ENCODE data around the gene MAGEH1. TPM values are rescaled to one million over a fixed set of nuclear protein-coding genes. Genes with fewer than 3 reads are reported as not detected.

The MAGEH1 gene
- total RNA-seq, 4 donors from 2014 or later: 7.9 to 15.2 (median 13.0) TPM

GRCh38 chrX:55488006-55488592 lies 36.2 kb downstream of the MAGEH1 start:
- Histone ChIP-seq H3K27ac (peak overlapping the region; percentile 42 to 85 (median 84)), H3K4me3 (peak overlapping the region; percentile 71 to 79 (median 76)), H3K27me3 (no peaks in the 10 kb centered on the region), H3K9me3 (no peaks in the 10 kb centered on the region), H3K4me1 (no peaks in the 10 kb centered on the region), H3K36me3 (no peaks in the 10 kb centered on the region)
- in situ Hi-C loops (cut with MboI; ENCODE audit: low sequenced_read_pairs in 4 of 4) (loop anchor here in 1 of 4 donors (25.0 kb wide), 1 partner anchor 224 kb away; the partner anchor contains the start of gene RRAGB), intact Hi-C loops (cut with DNase I; ENCODE audit: low total_unique reads) (no loop called here)
- DNase-seq (no peak), ATAC-seq (peak in 1 of 2 donors; percentile 13)
- TF ChIP-seq POLR2A (IDR thresholded peaks at IDR 0.05): no peak
- no peak for TF ChIP-seq CTCF (IDR thresholded peaks at IDR 0.05 in 4 of 5, conservative IDR thresholded peaks at IDR 0.05 in 1 of 5)

GRCh38 chrX:55488593-55489313 lies 36.8 kb downstream of the MAGEH1 start:
- H3K27me3 ChIP-seq: no peaks in the 10 kb centered on the region
- ATAC-seq: peak; percentile 75 to 79

GRCh38 chrX:55489314-55490009 lies 37.5 kb downstream of the MAGEH1 start, which contains the start of gene USP51:
Gene USP51, minus strand, starts transcription at chrX:55489848. Its CDS starts 909 bp downstream, at chrX:55488939.
- Histone ChIP-seq H3K27me3 (no peaks in the 10 kb centered on the region), H3K4me1 (no peaks in the 10 kb centered on the region), H3K4me3 (peak within 1 kb of the TSS; percentile 71 to 79 (median 76)), H3K36me3 (no peaks in the 10 kb centered on the region), H3K9me3 (no peaks in the 10 kb centered on the region), H3K27ac (peak within 1 kb of the TSS; percentile 77 to 85 (median 84))
- in situ Hi-C loops (cut with MboI; ENCODE audit: low sequenced_read_pairs in 4 of 4): loop anchor here in 1 of 4 donors (25.0 kb wide), 1 partner anchor 223 kb away; the partner anchor contains the start of gene RRAGB
- ATAC-seq (peak; percentile 39 to 45), DNase-seq (peak in 1 of 2 donors; percentile 11)
- intact Hi-C loops (cut with DNase I; ENCODE audit: low total_unique reads): no loop called here
- TF ChIP-seq POLR2A (IDR thresholded peaks at IDR 0.05): no peak
- TF ChIP-seq CTCF (IDR thresholded peaks at IDR 0.05 in 4 of 5, conservative IDR thresholded peaks at IDR 0.05 in 1 of 5): peak in 1 of 5 experiments; percentile 18

More at GRCh38 chrX:55488593-55489313, 36.8 kb downstream of the MAGEH1 start:
- peak overlapping the region; percentile 77 to 85 (median 84) for H3K27ac ChIP-seq
- in situ Hi-C loops (cut with MboI; ENCODE audit: low sequenced_read_pairs in 4 of 4): loop anchor here in 1 of 4 donors (25.0 kb wide), 1 partner anchor 224 kb away; the partner anchor contains the start of gene RRAGB
- TF ChIP-seq CTCF (IDR thresholded peaks at IDR 0.05 in 4 of 5, conservative IDR thresholded peaks at IDR 0.05 in 1 of 5): no peak
- TF ChIP-seq POLR2A (IDR thresholded peaks at IDR 0.05): peak; percentile 16 to 41
- H3K36me3 ChIP-seq: no peaks in the 10 kb centered on the region
- no peaks in the 10 kb centered on the region for H3K4me1 ChIP-seq
- H3K9me3 ChIP-seq: no peaks in the 10 kb centered on the region
- peak overlapping the region; percentile 71 to 79 (median 76) for H3K4me3 ChIP-seq
- intact Hi-C loops (cut with DNase I; ENCODE audit: low total_unique reads): no loop called here
- DNase-seq: peak; percentile 13 to 42

GRCh38 chrX:55490121-55490520 lies 38.2 kb downstream of the MAGEH1 start:
- ATAC-seq: no peak
- in situ Hi-C loops (cut with MboI; ENCODE audit: low sequenced_read_pairs in 4 of 4): loop anchor here in 1 of 4 donors (25.0 kb wide), 1 partner anchor 222 kb away; the partner anchor contains the start of gene RRAGB
- H3K27me3 ChIP-seq: no peaks in the 10 kb centered on the region

More at GRCh38 chrX:55490121-55490520, 38.2 kb downstream of the MAGEH1 start:
- Histone ChIP-seq H3K9me3 (no peaks in the 10 kb centered on the region), H3K4me1 (no peaks in the 10 kb centered on the region), H3K27ac (peak overlapping the region; percentile 77 to 85 (median 84)), H3K4me3 (peak overlapping the region; percentile 71 to 79 (median 76)), H3K36me3 (no peaks in the 10 kb centered on the region)
- TF ChIP-seq CTCF (IDR thresholded peaks at IDR 0.05 in 4 of 5, conservative IDR thresholded peaks at IDR 0.05 in 1 of 5): no peak
- no peak for TF ChIP-seq POLR2A (IDR thresholded peaks at IDR 0.05)
- DNase-seq: no peak
- intact Hi-C loops (cut with DNase I; ENCODE audit: low total_unique reads): no loop called here

Measured in gastrocnemius medialis (tissue), 4 donors.